Measurements from ENCODE around the gene PKHD1.

The PKHD1 gene

GRCh38 chr6:51765230-51765629 is 322.2 kb downstream of the PKHD1 start:
- TF ChIP-seq CTCF (IDR thresholded peaks at IDR 0.05; ENCODE audit: borderline replicate concordance, insufficient read depth, low read depth, low read length), result no peak
- no peak overlapping the region for H3K4me3 ChIP-seq (ENCODE audit: low read depth, low read length)

GRCh38 chr6:51753635-51754034 is 333.8 kb downstream of the PKHD1 start:
- no peak overlapping the region for H3K4me3 ChIP-seq (ENCODE audit: low read depth, low read length)
- peak; percentile 63 for TF ChIP-seq CTCF (IDR thresholded peaks at IDR 0.05; ENCODE audit: borderline replicate concordance, insufficient read depth, low read depth, low read length)

- H3K4me3 ChIP-seq (ENCODE audit: low read depth, low read length), result no peak overlapping the region
- TF ChIP-seq CTCF (IDR thresholded peaks at IDR 0.05; ENCODE audit: borderline replicate concordance, insufficient read depth, low read depth, low read length), result no peak
Observed at GRCh38 chr6:51743999-51744398, 343.4 kb downstream of the PKHD1 start.

- no peak for TF ChIP-seq CTCF (IDR thresholded peaks at IDR 0.05; ENCODE audit: borderline replicate concordance, insufficient read depth, low read depth, low read length)
- no peak overlapping the region for H3K4me3 ChIP-seq (ENCODE audit: low read depth, low read length)
Observed at GRCh38 chr6:51740658-51741057, 346.8 kb downstream of the PKHD1 start.

- no peak for TF ChIP-seq CTCF (IDR thresholded peaks at IDR 0.05; ENCODE audit: borderline replicate concordance, insufficient read depth, low read depth, low read length)
- no peak overlapping the region for H3K4me3 ChIP-seq (ENCODE audit: low read depth, low read length)
Observed at GRCh38 chr6:51738614-51739013, 348.8 kb downstream of the PKHD1 start.

- H3K4me3 ChIP-seq (ENCODE audit: low read depth, low read length), result no peak overlapping the region
- TF ChIP-seq CTCF (IDR thresholded peaks at IDR 0.05; ENCODE audit: borderline replicate concordance, insufficient read depth, low read depth, low read length), result no peak
Observed at GRCh38 chr6:51737580-51738360, 349.6 kb downstream of the PKHD1 start.

GRCh38 chr6:51725155-51725554 is 362.3 kb downstream of the PKHD1 start:
- TF ChIP-seq CTCF (IDR thresholded peaks at IDR 0.05; ENCODE audit: borderline replicate concordance, insufficient read depth, low read depth, low read length), result no peak
- H3K4me3 ChIP-seq (ENCODE audit: low read depth, low read length), result no peak overlapping the region
